SU-DHL-6 (cell line): ENCODE measurements around the gene PRKN.

Experiments used
- H2AFZ ChIP-seq: fragments of 200-600 bp; sonication (generic); 2 replicates; pipeline ENCODE4 v1.6.1; 2014; ENCODE audit warnings: low read depth, mild to moderate bottlenecking, moderate library complexity, mixed read lengths, antibody characterized with exemption, low read length; ENCODE audit not compliant: severe bottlenecking
- H3F3A ChIP-seq: fragments of 200-600 bp; shearing (Covaris generic); 2 replicates; pipeline ENCODE4 v1.6.0; 2016; ENCODE audit warnings: antibody characterized with exemption, mild to moderate bottlenecking; ENCODE audit not compliant: insufficient read depth
- H3K27ac ChIP-seq: fragments of 200-600 bp; sonication (generic); 2 replicates; pipeline ENCODE4 v1.5.1; 2016; ENCODE audit warnings: low read depth, mild to moderate bottlenecking, low read length, moderate library complexity, mixed read lengths
- H3K27me3 ChIP-seq: fragments of 200-600 bp; sonication (generic), shearing (Covaris generic); 2 replicates; pipeline ENCODE4 v1.6.0; 2014; ENCODE audit warnings: mild to moderate bottlenecking, low read length
- H3K36me3 ChIP-seq: fragments of 200-600 bp; sonication (generic); 2 replicates; pipeline ENCODE4 v1.6.1; 2014; ENCODE audit warnings: mild to moderate bottlenecking, low read length, mixed read lengths
- H3K4me2 ChIP-seq: fragments of 300-600, 200-600 bp; shearing (Covaris generic), sonication (generic); 2 replicates; pipeline ENCODE4 v1.6.0; 2014; ENCODE audit warnings: low read length, low read depth, mild to moderate bottlenecking; ENCODE audit not compliant: poor library complexity, severe bottlenecking
- H3K4me3 ChIP-seq: fragments of 200-600 bp; sonication (generic); 2 replicates; pipeline ENCODE4 v1.5.1; 2014; ENCODE audit warnings: antibody characterized with exemption, low read length, mild to moderate bottlenecking, mixed read lengths; ENCODE audit not compliant: insufficient read depth, poor library complexity, severe bottlenecking
- H3K79me2 ChIP-seq: fragments of 200-600 bp; sonication (generic); 2 replicates; pipeline ENCODE4 v1.6.1; 2014; ENCODE audit warnings: mild to moderate bottlenecking, low read length, moderate library complexity; ENCODE audit not compliant: insufficient read depth
- H3K9ac ChIP-seq: fragments of 200-600 bp; sonication (generic); 2 replicates; pipeline ENCODE4 v1.7.0; 2014; ENCODE audit warnings: mild to moderate bottlenecking, low read length
- H3K9me2 ChIP-seq: fragments of 200-600 bp; sonication (generic); replicated peaks from 2 replicates; pipeline ENCODE4 v1.6.1; 2014; ENCODE audit warnings: low read length; ENCODE audit not compliant: insufficient read depth
- H3K9me3 ChIP-seq: fragments of 200-600 bp; sonication (generic); 2 replicates; pipeline ENCODE4 v1.6.1; 2014; ENCODE audit warnings: low read length, mixed read lengths; ENCODE audit not compliant: insufficient read depth
- H4K20me1 ChIP-seq: fragments of 200-600 bp; sonication (generic); 2 replicates; pipeline ENCODE4 v1.6.1; 2014; ENCODE audit warnings: low read depth, mild to moderate bottlenecking, antibody characterized with exemption, low read length, moderate library complexity, mixed read lengths
- CTCF ChIP-seq: fragments of 200-600 bp; sonication (generic); IDR thresholded peaks from one replicate; pipeline ENCODE4 v1.5.1; 2017; ENCODE audit warnings: antibody characterized with exemption, mild to moderate bottlenecking, low read length, moderate library complexity; ENCODE audit not compliant: insufficient read depth, poor library complexity, severe bottlenecking
- EZH2phosphoT487 ChIP-seq: fragments of 200-600 bp; sonication (generic), shearing (Covaris generic); conservative IDR thresholded peaks from 2 replicates; pipeline ENCODE4 v1.6.1; 2018; ENCODE audit warnings: mild to moderate bottlenecking, antibody characterized with exemption, low read length, moderate library complexity, mixed read lengths

PRKN gene

GRCh38 chr6:162203287-162203686 is 524.3 kb downstream of the PRKN start:
- Histone ChIP-seq H3K9ac (no peak overlapping the region), H4K20me1 (no peaks in the 10 kb centered on the region), H3K9me2 (no peaks in the 10 kb centered on the region), H3F3A (no peaks in the 10 kb centered on the region), H3K4me3 (no peak overlapping the region), H3K9me3 (no peaks in the 10 kb centered on the region), H3K36me3 (no peaks in the 10 kb centered on the region), H3K79me2 (no peaks in the 10 kb centered on the region), H2AFZ (no peak overlapping the region), H3K4me2 (no peak overlapping the region), H3K27me3 (no peaks in the 10 kb centered on the region), H3K27ac (no peak overlapping the region)
- no peak for TF ChIP-seq CTCF
- no peak for TF ChIP-seq EZH2phosphoT487

GRCh38 chr6:162200945-162201690 is 526.4 kb downstream of the PRKN start:
- no peaks in the 10 kb centered on the region for H3K79me2 ChIP-seq
- no peaks in the 10 kb centered on the region for H3K27me3 ChIP-seq
- no peaks in the 10 kb centered on the region for H3K9me3 ChIP-seq
- TF ChIP-seq EZH2phosphoT487 (no peak), CTCF (no peak)
- H3F3A ChIP-seq = no peaks in the 10 kb centered on the region
- no peaks in the 10 kb centered on the region for H4K20me1 ChIP-seq
- H3K9me2 ChIP-seq = no peaks in the 10 kb centered on the region
- H2AFZ ChIP-seq = no peak overlapping the region
- H3K9ac ChIP-seq = no peak overlapping the region
- H3K27ac ChIP-seq = no peak overlapping the region
- H3K4me3 ChIP-seq = no peak overlapping the region
- no peak overlapping the region for H3K4me2 ChIP-seq
- H3K36me3 ChIP-seq = no peaks in the 10 kb centered on the region

GRCh38 chr6:162200041-162200440 is 527.5 kb downstream of the PRKN start:
- TF ChIP-seq CTCF = no peak
- TF ChIP-seq EZH2phosphoT487 = no peak
- Histone ChIP-seq H2AFZ (no peak overlapping the region), H3F3A (no peaks in the 10 kb centered on the region), H3K36me3 (no peaks in the 10 kb centered on the region), H3K9ac (no peak overlapping the region), H4K20me1 (no peaks in the 10 kb centered on the region), H3K79me2 (no peaks in the 10 kb centered on the region), H3K27ac (no peak overlapping the region), H3K4me3 (no peak overlapping the region), H3K9me3 (no peaks in the 10 kb centered on the region), H3K27me3 (no peaks in the 10 kb centered on the region), H3K9me2 (no peaks in the 10 kb centered on the region), H3K4me2 (no peak overlapping the region)
